ENCODE results near the gene KCNT2.
"Not testable (repeated sequence)": the region's sequence is repeated elsewhere in the genome, so short reads cannot be mapped to it uniquely, and the experiment has no call there.

The KCNT2 gene

GRCh38 chr1:196590012-196590708 is 18.1 kb downstream of the KCNT2 start:
- no peak for DNase-seq

GRCh38 chr1:196584696-196585095 is 23.5 kb downstream of the KCNT2 start:
- no peak for DNase-seq

- no peak for DNase-seq
Observed at GRCh38 chr1:196577386-196577785, 30.9 kb downstream of the KCNT2 start.

GRCh38 chr1:196573226-196573625 is 35.0 kb downstream of the KCNT2 start:
- DNase-seq: no peak

GRCh38 chr1:196567238-196567637 is 41.0 kb downstream of the KCNT2 start:
- DNase-seq: no peak

GRCh38 chr1:196563768-196564167 is 44.5 kb downstream of the KCNT2 start:
- no peak for DNase-seq

GRCh38 chr1:196559314-196559713 is 48.9 kb downstream of the KCNT2 start:
- no peak for DNase-seq

- no peak for DNase-seq
Observed at GRCh38 chr1:196558411-196558810, 49.8 kb downstream of the KCNT2 start.

- no peak for DNase-seq
Observed at GRCh38 chr1:196557797-196558196, 50.4 kb downstream of the KCNT2 start.

- no peak for DNase-seq
Observed at GRCh38 chr1:196550731-196551130, 57.5 kb downstream of the KCNT2 start.

- no peak for DNase-seq
Observed at GRCh38 chr1:196546272-196547111, 61.7 kb downstream of the KCNT2 start.

GRCh38 chr1:196545222-196545621 is 63.0 kb downstream of the KCNT2 start:
- DNase-seq: no peak

GRCh38 chr1:196544617-196545016 is 63.6 kb downstream of the KCNT2 start:
- no peak for DNase-seq

GRCh38 chr1:196543833-196544232 is 64.4 kb downstream of the KCNT2 start:
- no peak for DNase-seq

GRCh38 chr1:196538473-196538872 is 69.8 kb downstream of the KCNT2 start:
- no peak for DNase-seq

GRCh38 chr1:196535727-196536126 is 72.5 kb downstream of the KCNT2 start:
- DNase-seq: no peak

GRCh38 chr1:196531737-196532524 is 76.3 kb downstream of the KCNT2 start:
- no peak for DNase-seq

GRCh38 chr1:196527919-196528318 is 80.3 kb downstream of the KCNT2 start:
- DNase-seq: no peak

- not testable (repeated sequence) for DNase-seq
Observed at GRCh38 chr1:196522574-196523345, 85.5 kb downstream of the KCNT2 start.

GRCh38 chr1:196517193-196517592 is 91.0 kb downstream of the KCNT2 start:
- DNase-seq: no peak

- DNase-seq: no peak
Observed at GRCh38 chr1:196516373-196516772, 91.9 kb downstream of the KCNT2 start.

GRCh38 chr1:196515904-196516303 is 92.3 kb downstream of the KCNT2 start:
- no peak for DNase-seq

GRCh38 chr1:196513821-196514220 is 94.4 kb downstream of the KCNT2 start:
- DNase-seq: no peak
